Activated CD4-positive, alpha-beta T cell treated with anti-CD3 and anti-CD28 coated beads, Interleukin-10, Interleukin-2, amounts not matched to agents 100 ng/mL and 50 ng/mL, durations not matched to agents 16 hours and 8 hours (primary cell): ENCODE data around the gene BCL11B.

ENCODE experiments used
- DNase-seq: peaks from one replicate; pipeline ENCODE4 v3.0.0-alpha.2; 2020

Gene BCL11B

DNA sequence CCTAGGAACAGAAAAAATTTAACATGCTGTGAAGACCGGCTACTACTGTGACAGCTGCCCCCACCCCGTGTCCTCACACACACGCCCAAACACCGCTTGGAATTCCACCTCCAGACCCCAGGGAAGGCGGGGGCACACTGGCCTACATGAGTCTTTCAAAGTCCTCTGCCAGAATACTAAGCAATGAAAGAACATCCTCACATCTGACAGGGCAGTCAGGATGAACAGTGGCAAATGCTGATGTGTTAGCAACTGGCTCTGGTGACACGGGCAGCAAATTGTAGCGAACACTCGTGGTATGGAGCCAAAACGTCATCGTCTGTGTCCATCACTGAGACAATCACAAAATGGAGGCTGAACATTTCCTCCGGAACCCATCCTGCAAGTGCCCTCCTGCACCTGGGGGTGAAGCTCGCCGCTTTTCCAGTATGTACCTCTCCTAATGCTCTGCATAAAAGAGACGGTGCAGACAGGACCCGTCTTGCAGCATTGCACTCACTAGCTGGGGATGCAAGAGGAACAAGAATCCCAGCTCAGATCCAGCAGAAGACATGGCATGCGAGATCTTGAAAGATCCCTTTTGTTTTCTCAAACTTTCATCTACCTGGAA is 94.8 kb downstream of the BCL11B start:
- no peak for DNase-seq

GRCh38 chr14:99176156-99176945 is 95.6 kb downstream of the BCL11B start:
- DNase-seq: no peak

- no peak for DNase-seq
Measured at GRCh38 chr14:99175331-99176155, 96.5 kb downstream of the BCL11B start.

GRCh38 chr14:99174770-99175319 is 97.2 kb downstream of the BCL11B start:
- no peak for DNase-seq

GRCh38 chr14:99174081-99174769 is 97.8 kb downstream of the BCL11B start:
- no peak for DNase-seq

GRCh38 chr14:99173506-99173905 is 98.5 kb downstream of the BCL11B start:
- no peak for DNase-seq

DNA sequence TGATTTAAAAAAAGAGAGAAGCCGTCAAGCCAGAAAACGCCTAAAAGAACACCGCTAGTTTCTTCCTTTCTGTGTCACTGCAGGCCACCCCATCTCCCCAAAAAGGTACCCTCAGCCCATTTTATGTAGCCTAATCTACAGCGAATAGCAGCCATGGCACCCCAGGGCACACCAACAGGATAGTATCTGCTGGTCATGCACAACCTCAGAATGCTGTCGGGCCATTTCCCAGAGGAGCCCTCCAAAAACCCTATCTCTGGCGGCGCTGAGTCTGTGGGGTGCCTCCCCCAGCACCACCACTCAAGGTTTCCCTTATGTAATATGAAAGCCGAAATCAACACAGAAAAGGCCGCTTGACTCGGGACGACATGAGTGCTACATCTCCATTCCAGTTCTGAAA is 98.9 kb downstream of the BCL11B start:
- no peak for DNase-seq

DNA sequence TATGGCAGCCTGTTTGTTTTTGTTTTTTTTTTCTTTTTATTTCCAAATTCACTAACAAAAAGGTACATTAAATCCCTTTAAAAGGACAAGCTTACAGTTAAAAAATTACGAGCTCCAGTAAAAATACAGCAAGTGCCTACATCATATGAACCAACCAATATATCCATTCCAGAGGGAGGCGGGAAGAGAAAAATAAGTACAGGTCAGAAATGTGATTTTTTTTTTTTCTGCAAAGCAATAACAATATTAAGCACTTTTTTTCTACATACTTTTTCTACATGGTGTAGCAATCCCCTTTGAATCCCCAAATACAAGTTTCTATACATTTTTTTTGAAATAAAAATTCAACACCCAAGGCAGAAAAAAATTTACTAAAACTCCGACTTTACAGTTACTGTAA is 100.6 kb downstream of the BCL11B start:
- DNase-seq: no peak

- no peak for DNase-seq
Measured at GRCh38 chr14:99169776-99170356, 102.1 kb downstream of the BCL11B start.

DNA sequence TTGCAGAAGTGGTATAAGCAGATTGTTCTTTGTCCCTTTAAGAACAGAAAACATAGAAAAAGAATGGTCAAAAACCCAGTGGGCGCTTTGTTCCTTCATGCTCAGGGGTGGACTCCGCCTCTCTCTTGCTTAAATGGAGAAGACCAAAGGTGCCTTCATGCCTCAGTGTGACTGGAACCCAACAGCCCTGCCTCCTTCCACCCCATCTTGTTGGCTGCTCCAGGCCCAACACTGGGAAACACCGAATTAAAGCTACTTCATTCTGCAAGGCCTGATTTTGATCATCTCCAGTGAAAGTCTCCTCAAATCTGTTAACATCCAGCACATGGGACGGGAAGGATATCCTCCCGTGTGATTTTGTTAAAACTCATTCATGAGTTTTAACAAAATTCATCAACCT is 103.7 kb downstream of the BCL11B start:
- no peak for DNase-seq

- DNase-seq: no peak
Measured at GRCh38 chr14:99166506-99166905, 105.5 kb downstream of the BCL11B start.

DNA sequence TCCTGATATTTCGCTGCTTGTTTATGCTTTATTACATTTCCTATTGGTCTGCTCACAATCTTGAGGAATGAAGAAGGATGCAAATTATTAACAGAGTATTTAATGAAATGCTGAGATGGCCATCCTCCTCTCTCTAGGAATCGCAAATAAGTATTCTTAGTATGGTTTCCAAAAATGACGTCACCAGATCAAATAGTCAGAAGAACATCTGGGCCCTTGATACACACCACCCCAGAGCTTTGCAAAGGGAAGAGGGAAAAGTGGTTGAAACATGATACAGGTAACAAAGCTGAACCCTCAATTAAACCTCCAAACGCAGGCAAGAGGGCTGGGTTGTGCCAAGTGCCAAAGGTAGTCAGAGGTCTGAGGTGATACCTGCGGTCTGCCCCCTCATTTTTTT is 107.3 kb downstream of the BCL11B start:
- no peak for DNase-seq

DNA sequence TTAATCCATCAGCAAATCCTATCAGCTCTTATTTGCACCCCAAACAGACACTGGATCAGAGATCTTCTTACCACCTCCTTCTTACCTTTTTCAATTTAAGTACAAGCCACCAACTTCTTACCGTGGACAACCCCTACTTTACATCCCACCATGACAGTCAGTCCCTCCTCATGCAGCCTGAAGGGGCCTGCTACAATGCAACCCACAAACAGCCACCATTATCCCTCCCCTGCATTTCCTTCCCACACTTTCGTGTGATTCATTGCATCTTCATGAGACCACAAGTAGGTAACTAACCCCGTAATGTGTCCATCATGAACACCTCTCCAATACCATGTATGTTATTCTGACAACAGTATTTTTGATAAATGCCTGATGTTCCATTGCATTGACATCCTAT is 108.6 kb downstream of the BCL11B start:
- no peak for DNase-seq

DNA sequence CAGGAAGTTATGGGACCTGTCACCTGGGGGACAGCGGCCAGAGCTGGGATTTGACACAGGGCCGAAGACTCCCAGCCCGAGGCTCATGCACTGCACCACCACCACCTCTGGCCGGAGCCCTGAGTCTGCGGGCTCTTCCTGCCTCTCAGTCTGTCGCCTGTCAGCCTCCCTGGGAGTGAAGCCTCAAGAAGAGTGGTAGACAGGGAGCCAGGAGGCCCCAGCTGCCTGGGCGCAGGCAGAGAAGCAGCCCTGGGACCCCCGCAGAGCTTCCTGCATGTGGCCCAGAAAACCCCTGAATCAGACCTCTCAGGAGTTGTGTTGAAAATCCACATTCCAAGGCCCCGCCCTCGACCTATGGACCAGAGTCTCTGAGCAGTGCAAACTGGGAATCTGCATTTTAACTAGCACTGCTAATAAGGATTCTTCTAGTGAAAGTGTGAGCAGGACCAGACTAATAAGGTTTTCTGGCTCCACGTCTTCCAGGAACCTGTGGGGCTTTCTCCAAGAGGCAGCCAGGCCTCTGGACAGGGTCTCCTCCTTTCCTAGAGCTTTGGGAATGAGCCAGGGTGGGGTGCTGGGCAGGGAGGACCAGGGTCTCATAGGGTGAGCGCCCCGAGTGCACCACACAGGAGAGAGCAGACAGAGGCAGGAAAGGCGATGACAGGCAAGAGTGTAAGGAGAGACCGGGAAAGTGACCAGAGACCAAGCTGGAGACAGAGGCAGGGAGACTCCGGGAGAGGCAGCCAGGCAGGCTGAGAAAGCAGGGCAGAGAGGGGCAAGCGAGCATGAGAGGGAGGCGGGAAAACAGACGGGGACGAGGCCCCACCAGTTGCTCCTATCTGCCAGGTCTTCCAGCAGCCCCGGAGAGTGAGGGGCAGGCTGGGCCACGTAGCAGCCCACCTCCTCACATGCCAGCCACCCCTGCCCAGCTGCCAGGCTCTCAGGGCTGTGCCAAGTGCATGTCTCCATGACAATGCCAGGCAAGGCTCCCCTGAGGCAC is 112.4 kb downstream of the BCL11B start:
- DNase-seq: no peak

GRCh38 chr14:99158646-99159165 is 113.3 kb downstream of the BCL11B start:
- DNase-seq: no peak

- DNase-seq: no peak
Measured at GRCh38 chr14:99158150-99158549, 113.8 kb downstream of the BCL11B start.

DNA sequence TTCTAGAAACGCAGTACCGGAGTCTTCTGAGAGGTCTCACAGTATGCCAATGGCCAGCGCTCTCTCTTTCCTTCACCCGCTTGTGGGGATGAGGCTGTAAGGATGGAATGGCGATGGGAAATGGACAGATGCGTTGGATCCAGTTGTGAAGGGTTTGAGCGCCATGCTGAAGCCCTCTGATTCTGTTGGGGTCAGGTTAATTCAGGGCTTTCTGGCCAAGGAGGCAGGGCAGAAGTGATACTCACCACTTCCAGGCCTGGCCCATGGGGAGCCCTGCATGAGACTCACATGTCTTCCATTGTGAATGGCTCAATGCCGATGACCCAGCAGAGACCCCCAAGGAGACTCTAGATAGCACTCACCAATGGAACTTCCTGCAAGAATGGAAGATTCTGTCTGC is 114.3 kb downstream of the BCL11B start:
- DNase-seq: no peak

- no peak for DNase-seq
Measured at GRCh38 chr14:99157246-99157645, 114.8 kb downstream of the BCL11B start.

DNA sequence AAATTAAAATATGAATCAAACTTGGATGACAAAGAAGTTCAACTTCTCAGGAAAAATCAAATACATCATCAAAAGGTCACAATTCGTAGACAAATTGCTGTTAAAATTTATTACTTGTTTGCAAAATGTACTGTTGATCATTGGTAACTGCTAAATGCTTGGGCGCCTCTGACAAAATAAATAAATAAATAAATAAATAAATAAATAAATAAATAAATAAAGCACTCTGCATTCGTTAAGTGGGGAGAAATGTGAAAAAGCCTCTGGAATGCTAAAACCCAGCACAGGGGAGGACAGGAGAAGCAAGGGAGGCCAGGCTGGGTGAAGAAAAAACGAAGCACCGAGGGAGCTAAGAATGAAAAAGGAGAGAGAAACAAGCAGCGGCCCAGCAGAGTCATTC is 115.2 kb downstream of the BCL11B start:
- no peak for DNase-seq

GRCh38 chr14:99156090-99156425 is 115.9 kb downstream of the BCL11B start:
- DNase-seq: no peak
